WTC11 (cell line): ENCODE measurements around the gene VTA1. TPM values are rescaled to one million over a fixed set of nuclear protein-coding genes. Genes with fewer than 3 reads are reported as not detected.

Source experiments
- ATAC-seq: fragments of 200-7000 bp; cut with Tn5 transposase; 2 replicates; pipeline ENCODE4 v1.10.0; 2021; ENCODE audit warnings: mild to moderate bottlenecking, moderate library complexity
- CTCF ChIA-PET: fragments of 300-600 bp; sonication (Branson Sonifier 250); formaldehyde crosslinking; loops from one replicate; lab custom pipeline; 2021; ENCODE audit warnings: antibody characterized with exemption; lab: Charles Lee
- POLR2A ChIA-PET: fragments of 350-600 bp; sonication (Branson Sonifier 250); formaldehyde crosslinking; loops from one replicate; lab custom pipeline; 2021; ENCODE audit warnings: antibody characterized with exemption; lab: Charles Lee
- DNase-seq: peaks from one replicate; pipeline ENCODE4 v3.0.0; 2021; ENCODE audit warnings: low spot score
- H3K27ac Mint-ChIP-seq: 2 replicates; pipeline ENCODE4 v1.8.0; 2021; ENCODE audit warnings: mixed read lengths
- H3K27me3 Mint-ChIP-seq: 2 replicates; pipeline ENCODE4 v1.8.0; 2021; ENCODE audit warnings: low read depth, mild to moderate bottlenecking, moderate library complexity, mixed read lengths
- H3K36me3 Mint-ChIP-seq: 2 replicates; pipeline ENCODE4 v1.8.0; 2021; ENCODE audit warnings: mixed read lengths
- H3K4me1 Mint-ChIP-seq: 2 replicates; pipeline ENCODE4 v1.8.0; 2022; ENCODE audit warnings: mixed read lengths
- H3K4me3 Mint-ChIP-seq: 2 replicates; pipeline ENCODE4 v1.8.0; 2021; ENCODE audit warnings: mild to moderate bottlenecking, moderate library complexity, mixed read lengths
- H3K9me3 Mint-ChIP-seq: 2 replicates; pipeline ENCODE4 v1.8.0; 2021; ENCODE audit warnings: mixed read lengths
- AR ChIP-seq: fragments of 250-450 bp; sonication (Bioruptor Pico); IDR thresholded peaks from 2 replicates; pipeline ENCODE4 v1.9.0; 2021; ENCODE audit warnings: mild to moderate bottlenecking
- ATF2 ChIP-seq: sonication (generic); formaldehyde crosslinking; IDR thresholded peaks from 2 replicates; pipeline ENCODE4 v1.8.1; 2022; ENCODE audit warnings: low read depth, missing genetic modification reagents, borderline replicate concordance
- CDX4 ChIP-seq: fragments of 250-450 bp; sonication (Bioruptor Pico); IDR thresholded peaks from 2 replicates; pipeline ENCODE4 v1.9.0; 2021; ENCODE audit warnings: moderate library complexity, mild to moderate bottlenecking, inconsistent platforms, borderline replicate concordance
- ESRRA ChIP-seq: sonication (generic); formaldehyde crosslinking; IDR thresholded peaks from 2 replicates; pipeline ENCODE4 v1.8.1; 2022; ENCODE audit warnings: mild to moderate bottlenecking, missing genetic modification reagents, borderline replicate concordance
- FOXJ3 ChIP-seq: sonication (generic); formaldehyde crosslinking; IDR thresholded peaks from 2 replicates; pipeline ENCODE4 v1.9.0; 2021; ENCODE audit warnings: missing genetic modification reagents, mild to moderate bottlenecking, borderline replicate concordance
- JAZF1 ChIP-seq: fragments of 250-450 bp; sonication (Bioruptor Pico); IDR thresholded peaks from 2 replicates; pipeline ENCODE4 v1.9.0; 2021; ENCODE audit warnings: moderate library complexity, mild to moderate bottlenecking, inconsistent platforms
- JUN ChIP-seq: sonication (generic); formaldehyde crosslinking; IDR thresholded peaks from 2 replicates; pipeline ENCODE4 v1.8.0; 2023; ENCODE audit warnings: mild to moderate bottlenecking, missing genetic modification reagents
- MYBL2 ChIP-seq: sonication (generic); formaldehyde crosslinking; IDR thresholded peaks from 2 replicates; pipeline ENCODE4 v1.8.1; 2023; ENCODE audit warnings: mild to moderate bottlenecking, moderate library complexity, missing genetic modification reagents
- NFYB ChIP-seq: sonication (generic); formaldehyde crosslinking; conservative IDR thresholded peaks from 2 replicates; pipeline ENCODE4 v1.8.0; 2022; ENCODE audit warnings: low read depth, missing genetic modification reagents
- NR1H2 ChIP-seq: sonication (generic); formaldehyde crosslinking; IDR thresholded peaks from 2 replicates; pipeline ENCODE4 v1.9.0; 2021; ENCODE audit warnings: mild to moderate bottlenecking, moderate library complexity, missing genetic modification reagents
- OVOL2 ChIP-seq: fragments of 250-450 bp; sonication (Bioruptor Pico); IDR thresholded peaks from 2 replicates; pipeline ENCODE4 v1.9.0; 2021; ENCODE audit warnings: mild to moderate bottlenecking, borderline replicate concordance
- PRDM15 ChIP-seq: sonication (generic); formaldehyde crosslinking; IDR thresholded peaks from 2 replicates; pipeline ENCODE4 v1.8.0; 2022; ENCODE audit warnings: missing genetic modification reagents
- SMAD3 ChIP-seq: sonication (generic); formaldehyde crosslinking; IDR thresholded peaks from 2 replicates; pipeline ENCODE4 v1.8.0; 2022; ENCODE audit warnings: missing genetic modification reagents, mild to moderate bottlenecking, borderline replicate concordance
- USF2 ChIP-seq: sonication (generic); formaldehyde crosslinking; IDR thresholded peaks from 2 replicates; pipeline ENCODE4 v1.8.1; 2023; ENCODE audit warnings: mild to moderate bottlenecking, missing genetic modification reagents, moderate library complexity
- ZMAT4 ChIP-seq: fragments of 250-450 bp; sonication (Bioruptor Pico); IDR thresholded peaks from 2 replicates; pipeline ENCODE4 v1.9.0; 2021; ENCODE audit warnings: mild to moderate bottlenecking
- ZNF232 ChIP-seq: sonication (generic); formaldehyde crosslinking; IDR thresholded peaks from 2 replicates; pipeline ENCODE4 v1.8.0; 2022; ENCODE audit warnings: mild to moderate bottlenecking, missing genetic modification reagents
- ZNF317 ChIP-seq: sonication (generic); formaldehyde crosslinking; IDR thresholded peaks from 2 replicates; pipeline ENCODE4 v1.8.1; 2023; ENCODE audit warnings: low read depth, mild to moderate bottlenecking, moderate library complexity, missing genetic modification reagents, borderline replicate concordance
- total RNA-seq: library from RNA; stranded (reverse); gene quantifications from 3 replicates; pipeline ENCODE4 v1.2.3, GENCODE V29; 2021

VTA1 gene
- total RNA-seq, 1 experiment from 2014 or later, result 55.4 TPM

GRCh38 chr6:142266060-142266459 is 119.0 kb downstream of the VTA1 start:
- Mint-ChIP-seq H3K4me3 (no peak overlapping the region), H3K4me1 (no peaks in the 10 kb centered on the region), H3K27ac (no peak overlapping the region), H3K9me3 (no peaks in the 10 kb centered on the region), H3K36me3 (no peaks in the 10 kb centered on the region), H3K27me3 (no peaks in the 10 kb centered on the region)
- TF ChIP-seq ZNF317 (CRISPR knock-in tag), result no peak
- no peak for TF ChIP-seq SMAD3
- no peak for TF ChIP-seq AR (CRISPR knock-in tag)
- no peak for TF ChIP-seq OVOL2 (CRISPR knock-in tag)
- no peak for TF ChIP-seq JAZF1
- no peak for TF ChIP-seq NR1H2 (CRISPR knock-in tag)
- no peak for TF ChIP-seq NFYB
- no peak for TF ChIP-seq CDX4 (CRISPR knock-in tag)
- TF ChIP-seq JUN (CRISPR knock-in tag), result no peak
- no peak for TF ChIP-seq ESRRA (CRISPR knock-in tag)
- no peak for TF ChIP-seq ATF2 (CRISPR knock-in tag)
- no peak for TF ChIP-seq PRDM15 (CRISPR knock-in tag)
- no peak for TF ChIP-seq ZNF232 (CRISPR knock-in tag)
- DNase-seq (no peak), ATAC-seq (no peak)
- CTCF ChIA-PET, result no interaction called here
- POLR2A ChIA-PET, result no interaction called here

GRCh38 chr6:142271476-142271875 is 124.4 kb downstream of the VTA1 start:
- CTCF ChIA-PET, result interaction anchor here (1.2 kb wide), 1 partner anchor 203 kb away, joined by 3 read pairs; no protein-coding TSS in a partner anchor
- no peak overlapping the region for H3K4me3 Mint-ChIP-seq
- DNase-seq, result no peak
- TF ChIP-seq USF2 (CRISPR knock-in tag) (no peak), MYBL2 (CRISPR knock-in tag) (no peak), ZMAT4 (CRISPR knock-in tag) (no peak), JUN (CRISPR knock-in tag) (no peak), ESRRA (CRISPR knock-in tag) (no peak), FOXJ3 (CRISPR knock-in tag) (no peak), AR (CRISPR knock-in tag) (no peak)
- TF ChIP-seq, all 79 proteins: peak for 0
- Mint-ChIP-seq H3K9me3 (no peaks in the 10 kb centered on the region), H3K27me3 (no peaks in the 10 kb centered on the region), H3K27ac (no peak overlapping the region), H3K4me1 (peaks cover 11% of the 10 kb centered on the region), H3K36me3 (no peaks in the 10 kb centered on the region)
- ATAC-seq, result no peak
- POLR2A ChIA-PET, result no interaction called here
